ENCODE results near the gene NOTCH1. TPM values are rescaled to one million over a fixed set of nuclear protein-coding genes. Genes with fewer than 3 reads are reported as not detected.
A peak's percentile ranks its signal among the peaks of the same experiment; 100 is the strongest.

Gene NOTCH1
- total and polyA plus RNA-seq, 8 donors: 9.3 to 39.8 (median 22.5) TPM

DNA sequence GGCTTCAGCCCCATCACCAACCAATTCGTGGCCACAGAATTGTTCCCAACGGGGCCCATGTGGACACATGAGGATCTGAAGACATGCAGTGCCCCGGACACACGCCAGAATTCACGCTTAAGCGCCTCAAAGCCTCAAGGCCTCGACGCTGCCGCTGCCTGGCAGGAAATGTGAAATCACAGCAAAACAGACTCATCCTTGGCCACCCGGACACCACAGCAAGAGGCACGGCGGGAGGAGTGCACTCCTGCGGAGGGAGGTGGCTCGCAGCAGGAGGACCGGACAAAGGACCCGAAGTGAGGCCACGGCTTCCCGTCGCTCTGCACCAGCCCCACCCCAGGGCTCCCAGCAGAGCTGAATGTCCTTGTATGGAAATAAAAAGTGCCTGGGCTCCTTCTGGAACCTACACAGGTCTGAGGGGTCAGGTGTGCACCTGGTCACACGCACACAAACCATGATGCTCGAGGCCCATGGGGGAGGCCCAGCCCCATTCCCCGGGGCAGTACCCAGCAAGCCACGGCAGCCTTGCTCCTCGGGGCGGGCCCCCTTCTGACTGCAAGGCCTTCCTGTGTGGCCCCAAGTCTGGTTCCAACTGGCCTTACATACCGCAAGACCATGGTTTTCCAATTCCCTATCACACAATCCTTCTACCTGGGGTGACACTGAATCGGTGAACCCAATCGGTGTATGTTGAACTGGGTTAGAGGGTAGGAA is 73.1 kb downstream of the NOTCH1 start:
- FAIRE-seq: no peak
- peaks cover 10 to 84% (median 52%) of the 10 kb centered on the region in 3 donors for H3K36me3 ChIP-seq

DNA sequence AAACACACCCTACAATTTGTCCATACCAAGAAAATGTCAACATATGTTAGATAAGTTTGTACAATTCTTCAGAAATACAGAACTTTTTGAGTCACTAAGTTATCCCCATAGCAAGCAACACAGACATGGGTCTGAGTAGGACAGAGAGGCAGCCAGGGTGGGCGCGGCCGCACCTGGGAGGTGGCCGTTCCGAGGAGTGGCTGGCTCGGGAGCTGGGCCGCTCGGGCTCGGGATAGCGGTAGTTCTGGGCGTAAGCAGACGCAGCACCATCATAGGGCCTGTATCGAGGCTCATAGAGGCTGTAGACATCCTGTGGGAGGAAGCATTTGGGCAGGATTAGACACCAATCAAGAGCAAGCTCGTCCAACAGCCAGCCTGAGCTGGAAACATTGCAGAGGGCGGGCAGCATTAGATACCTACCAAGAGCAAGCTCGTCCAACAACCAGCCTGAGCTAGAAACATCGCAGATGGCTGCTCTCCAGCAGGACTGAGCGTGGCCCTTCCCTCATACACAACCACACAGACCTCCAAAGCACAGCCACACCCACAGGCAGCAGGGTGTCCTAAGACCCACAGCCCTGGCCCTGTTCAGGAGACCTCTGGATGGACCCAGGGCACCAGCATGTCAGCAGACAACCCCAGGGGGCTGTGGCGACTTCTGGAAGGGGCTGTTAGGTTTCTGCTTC is 73.9 kb downstream of the NOTCH1 start:
- WGBS, 2 donors: 90 to 96% methylated on average over 19 of the region's 19 CpGs
- FAIRE-seq: no peak
- H3K27ac ChIP-seq: no peak overlapping the region

More for the DNA sequence above, 73.1 kb downstream of the NOTCH1 start:
- Histone ChIP-seq H3K27ac (no peak overlapping the region), H3K4me3 (no peak overlapping the region), H3K27me3 (no peaks in the 10 kb centered on the region), H3K4me1 (no peaks in the 10 kb centered on the region), H3K9me3 (no peaks in the 10 kb centered on the region)
- intact Hi-C loops (cut with DNase I): no loop called here
- 86 to 88% methylated on average over 28 of the region's 28 CpGs for WGBS, 2 donors
- TF ChIP-seq, protein P1, sequence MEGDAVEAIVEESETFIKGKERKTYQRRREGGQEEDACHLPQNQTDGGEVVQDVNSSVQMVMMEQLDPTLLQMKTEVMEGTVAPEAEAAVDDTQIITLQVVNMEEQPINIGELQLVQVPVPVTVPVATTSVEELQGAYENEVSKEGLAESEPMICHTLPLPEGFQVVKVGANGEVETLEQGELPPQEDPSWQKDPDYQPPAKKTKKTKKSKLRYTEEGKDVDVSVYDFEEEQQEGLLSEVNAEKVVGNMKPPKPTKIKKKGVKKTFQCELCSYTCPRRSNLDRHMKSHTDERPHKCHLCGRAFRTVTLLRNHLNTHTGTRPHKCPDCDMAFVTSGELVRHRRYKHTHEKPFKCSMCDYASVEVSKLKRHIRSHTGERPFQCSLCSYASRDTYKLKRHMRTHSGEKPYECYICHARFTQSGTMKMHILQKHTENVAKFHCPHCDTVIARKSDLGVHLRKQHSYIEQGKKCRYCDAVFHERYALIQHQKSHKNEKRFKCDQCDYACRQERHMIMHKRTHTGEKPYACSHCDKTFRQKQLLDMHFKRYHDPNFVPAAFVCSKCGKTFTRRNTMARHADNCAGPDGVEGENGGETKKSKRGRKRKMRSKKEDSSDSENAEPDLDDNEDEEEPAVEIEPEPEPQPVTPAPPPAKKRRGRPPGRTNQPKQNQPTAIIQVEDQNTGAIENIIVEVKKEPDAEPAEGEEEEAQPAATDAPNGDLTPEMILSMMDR (IDR thresholded peaks at IDR 0.05): no peak
- DNase-seq (peak in 1 of 6 donors; percentile 52), ATAC-seq (no peak)

DNA sequence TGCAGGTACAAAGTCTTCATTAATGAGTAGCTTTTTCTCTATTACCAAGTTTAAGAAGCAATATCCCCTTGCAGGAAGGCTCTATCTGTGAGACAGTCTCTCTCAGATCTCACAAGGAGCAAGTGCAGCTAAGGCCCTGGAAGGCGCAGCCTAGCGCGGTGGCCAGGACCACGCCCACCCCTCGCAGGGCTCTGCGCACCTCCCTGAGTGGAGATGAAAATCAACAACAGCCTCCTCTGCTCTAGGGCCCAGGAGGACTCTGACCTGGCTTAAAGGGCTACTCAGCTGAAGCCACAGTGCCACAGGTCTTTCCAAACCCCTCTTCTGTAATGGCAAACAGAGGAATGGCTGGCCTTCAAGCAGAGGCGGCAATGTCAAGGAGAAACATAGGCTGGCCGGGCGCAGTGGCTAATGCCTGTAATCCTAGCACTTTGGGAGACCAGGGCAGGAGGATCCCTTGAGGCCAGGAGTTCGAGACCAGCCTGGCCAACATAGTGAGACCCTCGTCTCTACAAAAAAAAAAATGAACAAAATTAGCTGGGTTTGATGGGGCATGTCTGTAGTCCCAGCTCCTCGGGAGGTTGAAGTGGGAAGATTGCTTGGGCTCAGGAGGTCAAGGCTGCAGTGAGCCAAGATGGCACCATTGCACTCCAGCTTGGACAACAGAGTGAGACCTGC is 74.9 kb downstream of the NOTCH1 start:
- no peak for FAIRE-seq
- Histone ChIP-seq H3K36me3 (peaks cover 17 to 87% (median 56%) of the 10 kb centered on the region in 3 donors), H3K4me1 (no peaks in the 10 kb centered on the region), H3K9me3 (no peaks in the 10 kb centered on the region), H3K27me3 (no peaks in the 10 kb centered on the region), H3K27ac (no peak overlapping the region), H3K4me3 (no peak overlapping the region)
- intact Hi-C loops (cut with DNase I): no loop called here
- TF ChIP-seq, protein P1 (IDR thresholded peaks at IDR 0.05): no peak
- ATAC-seq: no peak
- 90 to 92% methylated on average over 12 of the region's 12 CpGs for WGBS, 2 donors
- DNase-seq: no peak

More for the DNA sequence above, 73.9 kb downstream of the NOTCH1 start:
- H3K4me3 ChIP-seq: no peak overlapping the region
- no peaks in the 10 kb centered on the region for H3K4me1 ChIP-seq
- ATAC-seq (no peak), DNase-seq (peak in 1 of 6 donors; percentile 39)
- peaks cover 11 to 87% (median 56%) of the 10 kb centered on the region in 3 donors for H3K36me3 ChIP-seq
- H3K9me3 ChIP-seq: no peaks in the 10 kb centered on the region
- H3K27me3 ChIP-seq: no peaks in the 10 kb centered on the region
- intact Hi-C loops (cut with DNase I): no loop called here
- TF ChIP-seq, protein P1 (IDR thresholded peaks at IDR 0.05): no peak

DNA sequence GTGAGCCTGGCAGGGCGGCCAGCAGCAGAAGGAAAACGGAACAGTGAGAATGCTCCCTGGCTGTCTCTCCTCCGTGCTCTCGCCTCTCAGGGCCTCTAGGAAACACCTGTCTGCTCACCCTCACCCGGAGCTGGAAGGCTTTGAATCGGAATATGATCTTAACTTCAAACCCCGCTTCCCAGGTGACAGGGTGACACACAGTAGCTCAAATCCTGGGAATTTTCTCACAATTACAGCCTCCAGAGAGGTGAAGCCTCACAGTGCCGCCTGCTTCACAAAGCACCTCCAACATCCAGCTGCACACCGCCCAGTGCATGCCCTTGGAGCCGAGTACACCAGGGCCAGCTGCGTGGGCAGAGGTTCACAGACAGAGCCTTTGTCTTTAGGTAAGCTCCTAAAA is 75.5 kb downstream of the NOTCH1 start:
- TF ChIP-seq, protein P1 (IDR thresholded peaks at IDR 0.05): no peak
- Histone ChIP-seq H3K36me3 (peaks cover 17 to 87% (median 59%) of the 10 kb centered on the region in 3 donors), H3K4me1 (no peaks in the 10 kb centered on the region), H3K9me3 (no peaks in the 10 kb centered on the region), H3K4me3 (no peak overlapping the region), H3K27me3 (no peaks in the 10 kb centered on the region), H3K27ac (no peak overlapping the region)
- 85 to 88% methylated on average over 11 of the region's 11 CpGs for WGBS, 2 donors
- intact Hi-C loops (cut with DNase I): no loop called here
- DNase-seq (no peak), FAIRE-seq (no peak), ATAC-seq (no peak)
